DLD1 (cell line): ENCODE data around the gene LRRC27.

Experiments
- in situ Hi-C: cut with HindIII; loops from 2 replicates; pipeline ENCODE4 v1.10.0; 2017; ENCODE audit warnings: low sequenced_read_pairs

The LRRC27 gene

DNA sequence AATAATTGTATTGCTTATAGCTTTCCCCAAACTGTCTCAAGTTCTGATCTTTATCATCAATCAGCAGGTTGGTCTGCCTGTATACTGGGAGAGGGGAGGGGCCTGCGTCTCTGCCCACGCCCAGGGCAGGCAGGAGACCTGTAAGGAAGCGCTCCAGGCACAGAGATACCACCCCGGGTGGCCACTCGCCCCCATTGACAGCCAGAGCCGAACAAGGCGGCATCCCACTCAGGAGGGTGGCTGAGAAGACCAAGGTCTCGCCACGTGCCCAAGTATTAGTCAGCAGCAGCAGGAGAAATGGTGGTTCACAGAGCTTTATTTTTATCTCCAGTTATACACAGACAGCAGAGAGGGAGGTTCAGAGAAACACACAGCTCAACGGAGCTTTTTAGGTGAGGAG, 31.4 kb upstream of the LRRC27 start:
- in situ Hi-C loops: no loop called here

DNA sequence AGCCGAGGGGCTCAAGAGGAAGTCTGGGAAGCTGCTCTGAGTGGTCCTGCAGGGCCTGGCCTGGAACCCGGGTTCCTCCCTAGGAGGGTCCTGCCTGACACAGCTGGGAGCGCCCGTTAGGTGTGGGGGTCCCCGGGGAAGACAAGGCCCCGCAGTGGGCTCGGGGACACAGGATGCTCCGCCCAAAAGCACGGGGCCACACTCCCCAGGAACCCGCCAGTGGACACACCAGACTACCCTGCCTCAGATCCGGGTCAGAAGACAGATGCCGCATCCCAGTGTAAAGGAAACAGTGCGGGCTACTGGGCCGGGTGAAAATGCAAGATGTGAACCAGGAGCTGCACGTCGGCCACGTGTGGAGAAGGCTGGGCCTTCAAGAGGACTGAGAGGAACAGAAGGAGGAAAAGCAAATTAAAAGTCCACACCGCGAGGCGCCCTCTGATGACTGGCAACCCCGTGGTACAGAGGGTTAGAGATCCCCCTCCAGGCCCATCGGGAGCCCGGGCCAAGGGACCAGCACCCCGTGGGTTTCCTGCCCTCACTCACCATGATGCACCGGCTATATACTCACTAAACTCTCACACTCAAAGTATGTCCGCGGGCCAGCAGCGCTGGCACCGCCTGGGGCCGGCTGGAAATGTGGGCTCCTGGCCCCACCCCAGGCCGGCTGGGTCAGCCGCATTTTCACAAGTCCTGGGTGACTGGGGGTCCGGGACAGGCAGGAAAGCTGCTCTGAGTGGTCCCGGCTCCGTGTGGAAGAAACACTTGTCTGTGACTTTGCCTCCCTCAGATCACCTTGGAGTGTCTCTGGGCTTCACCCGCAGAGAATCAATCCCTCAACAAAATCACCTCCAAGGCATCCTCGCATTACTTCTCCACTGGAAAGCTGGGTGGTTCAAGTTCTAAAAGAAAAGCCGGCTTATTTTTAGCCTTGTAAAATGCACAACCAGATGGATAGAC, 30.3 kb upstream of the LRRC27 start:
- in situ Hi-C loops: no loop called here

DNA sequence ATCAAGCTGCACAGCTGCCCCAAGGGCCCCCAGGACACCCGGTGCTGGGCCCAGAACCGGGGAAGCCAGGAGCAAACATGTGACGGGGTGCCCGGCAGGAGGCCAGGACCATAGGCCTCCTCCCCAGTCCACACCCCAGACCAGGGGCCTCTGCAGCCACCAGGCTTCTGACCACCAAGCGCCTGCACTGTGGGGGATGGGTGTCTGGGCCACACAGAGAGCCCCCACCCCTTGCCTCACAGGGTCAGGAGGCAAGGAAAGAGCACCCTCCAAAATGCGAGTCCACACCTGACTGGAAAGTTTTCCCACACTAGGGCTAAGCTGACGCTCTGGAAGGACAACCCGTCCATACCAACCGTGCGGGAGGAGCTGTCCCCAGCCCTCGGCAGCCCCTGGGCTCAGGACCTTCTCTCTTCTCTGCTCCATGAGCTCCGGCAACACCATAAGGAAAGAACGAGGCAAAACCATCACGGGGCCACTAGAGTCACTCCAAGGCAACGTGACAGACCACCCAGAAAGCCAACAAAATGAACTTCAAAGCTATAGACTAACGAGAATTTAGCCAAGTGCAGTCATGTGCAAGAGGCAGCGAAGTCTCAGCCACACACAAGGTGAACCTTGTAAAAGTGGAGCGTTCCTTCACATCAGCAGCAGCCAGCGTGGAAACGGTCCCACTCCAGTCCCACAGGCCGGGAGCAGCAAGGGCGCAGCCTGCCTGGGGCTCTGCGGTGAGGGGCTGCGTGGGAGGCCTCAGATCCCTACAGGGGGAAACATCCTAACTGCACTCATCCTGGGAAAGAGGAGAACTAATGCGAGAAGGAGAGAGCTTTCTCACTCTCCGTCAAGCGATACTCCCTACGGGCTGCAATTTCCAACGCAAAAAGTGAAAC, 29.3 kb upstream of the LRRC27 start:
- in situ Hi-C loops: no loop called here

DNA sequence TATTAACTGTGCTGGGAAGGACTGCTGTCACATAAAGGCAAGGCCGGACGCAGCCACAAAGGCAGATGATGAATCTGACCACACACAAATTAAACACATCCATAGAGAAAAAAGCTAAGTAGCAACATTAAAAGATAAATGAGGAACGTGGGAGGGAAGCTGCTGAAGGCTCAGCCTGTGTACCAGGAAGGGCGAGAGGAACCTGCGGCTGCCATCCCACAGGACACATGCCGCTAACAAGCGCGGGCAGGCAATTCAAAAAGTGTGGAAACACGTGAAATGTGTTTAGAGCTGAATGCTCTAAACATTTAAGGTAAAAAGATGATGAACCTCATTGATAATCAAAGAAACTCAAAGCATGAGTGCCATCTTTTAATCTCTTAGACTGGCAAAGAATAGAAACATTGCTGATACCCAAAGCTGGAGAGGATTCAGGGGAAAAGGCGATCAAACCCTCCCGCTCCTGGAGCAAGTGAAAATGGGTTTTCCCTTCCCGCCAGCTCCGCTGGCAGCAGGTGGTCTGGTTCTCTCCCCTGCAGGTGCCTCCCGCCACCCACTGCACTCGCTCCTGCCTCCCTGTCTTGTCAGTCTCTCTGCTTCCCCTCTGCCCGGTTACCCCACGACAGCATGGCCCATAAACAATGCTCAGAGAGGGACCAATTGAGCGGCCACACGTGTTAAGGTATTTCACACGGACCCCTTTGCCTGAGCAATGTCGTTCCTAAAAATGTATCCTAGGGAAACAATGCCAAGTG, 28.5 kb upstream of the LRRC27 start:
- in situ Hi-C loops: no loop called here

DNA sequence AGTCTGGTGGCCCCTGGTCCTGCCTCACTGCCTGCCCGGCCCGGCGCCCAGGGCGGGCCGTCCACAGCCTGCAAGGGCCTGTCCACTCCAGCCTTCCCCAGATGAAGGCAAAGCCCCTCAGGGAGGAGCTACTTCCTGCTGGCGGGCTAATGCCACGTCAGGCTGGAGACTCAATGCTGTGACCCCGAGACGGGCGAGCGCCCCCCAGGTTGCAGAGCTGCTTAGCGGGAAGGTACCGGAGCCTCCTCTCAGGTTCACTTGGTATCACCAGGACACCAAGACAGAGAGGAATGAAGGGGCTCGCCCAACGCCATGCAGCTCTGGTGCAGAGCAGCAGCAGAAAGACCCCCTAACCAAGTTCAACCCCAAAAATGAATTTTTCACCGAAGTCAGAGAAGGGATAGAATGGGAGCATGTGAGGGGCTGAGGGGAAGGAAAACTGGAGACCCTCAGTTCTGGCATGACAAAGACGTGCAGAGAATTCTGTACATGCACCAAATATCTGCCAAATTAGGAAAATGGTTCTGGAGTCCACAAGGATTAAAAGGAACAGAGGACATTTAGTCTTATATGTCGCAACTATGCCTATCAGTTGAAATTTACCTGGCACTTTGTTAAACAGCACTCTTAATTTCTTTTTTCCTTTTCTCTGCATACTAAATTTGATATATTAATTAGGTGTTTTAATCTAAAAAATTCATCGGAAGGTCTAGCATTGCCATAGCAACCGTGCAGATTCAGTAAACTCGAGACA, 27.1 kb upstream of the LRRC27 start:
- in situ Hi-C loops: no loop called here

DNA sequence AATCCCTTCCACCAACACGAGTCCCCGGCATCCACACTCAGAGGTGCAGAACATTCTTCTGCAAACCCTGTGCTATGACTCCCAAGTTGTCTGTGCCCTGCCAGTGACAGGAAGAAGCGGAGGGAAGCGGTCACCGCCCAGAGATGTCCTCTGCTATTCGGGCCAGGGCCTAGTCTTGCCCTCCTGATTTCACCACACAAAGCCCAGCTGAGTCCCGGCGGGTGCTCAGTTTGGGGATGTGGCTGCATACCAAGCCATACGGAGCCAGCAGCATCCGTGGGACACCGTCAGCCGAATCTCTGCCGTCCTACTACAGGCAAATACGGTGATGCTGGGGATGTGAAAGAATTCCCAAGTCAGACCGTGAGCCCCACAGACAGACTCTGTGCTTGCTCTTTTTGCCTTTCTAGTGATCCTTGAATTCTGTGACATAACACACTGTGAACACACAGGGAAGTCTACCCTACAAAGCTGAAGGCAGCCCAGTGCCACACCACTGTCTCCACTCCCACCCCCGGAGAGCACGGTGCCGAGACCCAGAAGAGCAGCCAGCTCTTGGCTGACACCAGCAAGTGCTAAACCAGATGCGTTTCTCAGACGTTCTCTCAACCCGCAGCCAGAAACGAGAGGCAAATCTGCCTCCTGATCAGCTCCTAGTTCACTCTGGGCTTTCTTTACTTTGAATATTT, 26.2 kb upstream of the LRRC27 start:
- in situ Hi-C loops: no loop called here

DNA sequence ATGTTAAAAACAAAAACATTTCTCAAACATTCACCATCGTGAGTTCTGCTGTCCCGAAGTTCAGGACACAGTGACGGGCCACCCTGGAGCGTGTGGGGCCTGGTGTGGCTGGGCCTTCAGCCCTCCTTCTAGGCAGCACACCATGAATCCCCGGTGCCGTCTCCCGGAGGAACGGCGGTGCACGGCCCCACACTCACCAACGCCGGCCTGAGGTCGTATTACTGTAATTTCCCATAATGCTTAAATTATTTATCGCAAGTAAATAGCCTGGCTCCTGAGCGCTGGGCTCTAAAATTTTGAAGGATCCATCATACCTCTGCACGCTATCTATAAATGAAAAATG, 25.7 kb upstream of the LRRC27 start:
- in situ Hi-C loops: no loop called here

DNA sequence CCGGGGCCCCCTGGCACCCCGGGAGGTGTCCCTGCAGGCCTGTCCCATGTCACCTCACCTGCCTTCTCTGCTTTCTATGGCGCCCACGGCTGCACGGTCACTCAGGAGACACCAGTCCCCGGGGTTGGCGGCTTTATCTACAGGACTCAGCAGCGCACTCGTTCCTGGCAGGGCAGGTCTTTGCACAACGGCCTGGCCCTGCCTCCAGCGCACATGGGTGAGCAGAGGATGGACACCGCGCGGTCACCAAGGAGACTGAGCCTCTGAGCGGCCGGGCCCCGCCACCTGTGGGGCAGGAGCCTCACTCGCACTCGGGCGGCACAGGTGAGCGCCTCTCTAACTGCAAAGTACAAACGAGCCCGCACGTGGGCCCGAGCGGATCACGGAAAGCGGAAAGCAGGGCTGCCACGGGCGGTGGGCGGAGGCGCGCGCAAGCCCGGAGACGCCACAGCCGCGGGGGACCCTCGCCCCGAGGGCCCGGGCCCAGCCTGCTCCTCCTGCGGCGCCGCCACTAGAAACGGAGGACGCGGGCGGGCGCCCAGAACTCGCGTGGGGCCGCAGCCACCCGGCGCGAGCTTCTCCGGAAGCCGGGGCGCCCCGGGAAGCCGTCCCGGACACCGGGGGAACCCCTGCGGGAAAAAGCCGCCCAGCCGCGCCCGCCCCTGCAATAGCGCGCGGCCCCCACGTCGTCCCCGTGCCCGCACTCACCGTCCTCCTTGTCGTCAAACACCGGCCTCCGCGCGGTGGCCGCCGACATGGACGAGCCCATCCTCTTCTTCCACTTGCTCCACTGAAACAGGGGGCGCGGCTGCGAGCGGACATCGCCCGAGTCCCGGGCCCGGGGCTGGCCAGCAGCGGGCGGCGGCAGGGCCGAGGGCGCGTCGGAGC, 24.9 kb upstream of the LRRC27 start:
- in situ Hi-C loops: no loop called here

DNA sequence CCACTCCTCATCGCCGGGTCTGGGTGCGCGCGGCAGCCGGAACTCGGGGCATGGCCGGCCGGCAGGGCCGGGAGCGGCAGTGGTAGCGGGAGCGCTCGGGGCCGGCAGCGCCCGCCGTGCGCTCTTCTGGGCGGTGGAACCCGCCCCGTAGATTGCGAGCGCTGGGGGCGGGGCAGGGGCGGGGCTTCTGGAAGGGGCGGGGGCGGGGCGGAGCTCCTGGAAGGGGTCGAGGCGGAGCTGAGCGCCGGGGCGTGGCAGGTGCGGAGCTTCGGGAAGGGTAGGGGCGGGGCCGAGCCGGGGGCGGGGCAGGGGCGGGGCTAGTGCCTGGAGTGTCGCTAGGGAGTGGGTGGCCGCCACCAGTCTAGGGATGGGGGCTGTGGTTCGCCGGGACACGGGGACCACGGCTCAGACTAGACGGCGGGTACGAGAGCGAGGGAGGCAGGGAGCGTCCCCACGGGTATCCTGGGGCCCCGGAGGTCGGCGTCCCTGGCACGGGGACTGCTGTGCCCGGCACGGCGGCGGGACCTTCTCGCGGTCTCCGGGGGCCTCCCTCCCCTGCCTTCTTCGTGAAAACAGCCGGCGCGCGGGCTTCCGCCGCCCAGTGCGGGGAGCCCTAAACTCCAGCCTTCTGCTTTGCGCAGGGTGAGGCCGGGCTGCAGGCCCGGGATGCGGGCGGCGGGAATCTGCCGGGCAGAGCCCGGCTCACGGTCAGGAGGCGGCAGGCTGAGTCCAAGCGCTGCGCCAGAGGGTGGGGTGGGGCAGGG, 24.0 kb upstream of the LRRC27 start, which contains the start of gene STK32C:
Gene STK32C (minus strand): TSS at position 128 of the 764 bp plus-strand sequence. CDS start 117 bp downstream, at position 11.
- in situ Hi-C loops: no loop called here

DNA sequence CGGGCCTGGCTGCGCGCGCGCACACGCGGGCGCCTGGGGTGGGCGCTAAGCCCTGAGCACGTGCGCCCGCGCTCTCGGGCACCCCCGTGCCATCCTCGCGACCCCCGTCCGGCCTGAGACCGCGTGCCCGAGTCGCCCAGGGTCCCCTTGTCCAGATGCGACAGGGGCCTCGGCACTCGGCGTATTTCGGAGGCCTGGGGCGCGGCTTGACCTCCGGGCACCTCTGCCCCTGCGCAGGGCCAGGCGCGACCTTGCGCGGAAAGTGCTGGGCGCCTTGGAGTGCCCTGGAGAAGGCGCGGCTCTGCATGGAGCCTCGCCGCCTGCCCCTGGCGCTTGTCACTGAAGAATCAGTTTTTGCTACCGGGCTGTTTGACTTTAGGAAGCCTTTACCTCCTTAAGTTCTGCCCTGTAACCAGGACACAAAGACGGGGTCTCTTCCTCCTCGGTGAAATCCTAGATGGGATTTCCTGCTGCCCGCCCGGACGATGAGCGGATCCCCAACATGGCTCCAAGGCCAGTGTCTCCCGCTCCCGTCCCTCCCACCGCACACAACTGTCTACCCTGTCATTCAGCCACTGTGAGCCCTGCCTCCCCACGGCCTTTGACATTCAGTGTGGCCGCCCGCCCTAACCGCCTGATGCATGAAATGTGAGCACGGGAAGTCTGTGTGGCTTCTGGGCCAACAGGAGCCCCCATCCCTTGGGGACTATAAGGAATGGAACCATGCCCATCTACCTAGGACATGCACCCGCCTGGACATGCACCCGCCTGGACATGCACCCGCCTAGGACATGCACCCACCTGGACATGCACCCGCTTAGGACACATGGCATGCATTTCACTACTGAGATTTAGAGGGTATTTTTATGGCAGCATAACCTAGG, 23.2 kb upstream of the LRRC27 start:
- in situ Hi-C loops: no loop called here

DNA sequence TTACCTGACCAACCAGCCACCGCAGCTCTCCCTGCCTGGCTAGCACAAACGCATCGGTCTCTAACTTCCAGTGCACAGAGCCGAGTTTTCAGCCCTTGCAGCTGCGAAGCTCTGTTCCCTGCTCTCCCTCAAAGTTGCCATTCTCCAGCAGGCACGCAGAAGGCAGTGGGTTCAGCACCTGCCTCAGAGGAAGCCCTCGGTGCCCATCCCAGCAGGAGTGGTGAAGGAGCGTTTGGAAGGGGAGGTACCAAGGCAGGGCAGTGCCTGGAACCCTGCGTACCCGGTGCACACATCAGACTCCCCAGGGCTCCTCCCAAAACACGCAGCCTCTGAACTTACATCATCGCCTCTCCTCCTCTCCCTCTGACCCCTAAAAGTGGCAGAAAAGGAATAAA, 22.5 kb upstream of the LRRC27 start:
- in situ Hi-C loops: no loop called here

DNA sequence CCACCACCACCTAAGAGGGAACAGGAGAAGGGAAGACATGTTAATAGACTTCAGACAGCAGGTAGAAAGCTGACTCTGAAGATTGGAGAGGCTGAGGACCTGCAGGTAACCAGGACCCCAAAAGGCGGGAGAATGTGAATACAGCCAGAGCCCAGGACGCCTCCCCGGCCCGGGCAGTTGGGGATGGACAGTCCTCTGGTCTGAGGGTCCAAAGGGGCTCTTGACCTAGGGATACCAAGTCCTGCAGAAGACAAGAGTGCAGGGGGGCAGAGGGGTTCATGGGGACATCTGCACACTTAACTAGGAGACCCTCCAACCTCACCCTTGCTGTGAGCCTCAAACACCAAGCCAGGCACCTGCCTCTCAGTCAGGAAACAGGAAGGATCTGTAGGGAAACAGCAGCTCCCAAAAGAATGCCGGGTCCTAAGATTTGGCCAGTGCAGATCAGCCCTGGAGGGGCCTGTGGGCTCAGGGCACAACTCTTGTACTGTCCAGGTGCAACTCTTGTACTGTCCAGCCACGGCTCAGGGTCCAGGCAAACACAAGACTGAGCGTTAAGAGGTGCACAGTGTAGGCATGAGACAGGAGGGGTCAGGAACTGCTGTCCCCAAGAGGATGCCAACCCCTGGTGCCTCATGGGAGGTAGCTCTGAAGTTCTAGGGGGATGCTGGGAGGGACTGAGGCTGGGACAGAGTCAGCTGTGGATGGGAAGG, 22.0 kb upstream of the LRRC27 start:
- in situ Hi-C loops: no loop called here

DNA sequence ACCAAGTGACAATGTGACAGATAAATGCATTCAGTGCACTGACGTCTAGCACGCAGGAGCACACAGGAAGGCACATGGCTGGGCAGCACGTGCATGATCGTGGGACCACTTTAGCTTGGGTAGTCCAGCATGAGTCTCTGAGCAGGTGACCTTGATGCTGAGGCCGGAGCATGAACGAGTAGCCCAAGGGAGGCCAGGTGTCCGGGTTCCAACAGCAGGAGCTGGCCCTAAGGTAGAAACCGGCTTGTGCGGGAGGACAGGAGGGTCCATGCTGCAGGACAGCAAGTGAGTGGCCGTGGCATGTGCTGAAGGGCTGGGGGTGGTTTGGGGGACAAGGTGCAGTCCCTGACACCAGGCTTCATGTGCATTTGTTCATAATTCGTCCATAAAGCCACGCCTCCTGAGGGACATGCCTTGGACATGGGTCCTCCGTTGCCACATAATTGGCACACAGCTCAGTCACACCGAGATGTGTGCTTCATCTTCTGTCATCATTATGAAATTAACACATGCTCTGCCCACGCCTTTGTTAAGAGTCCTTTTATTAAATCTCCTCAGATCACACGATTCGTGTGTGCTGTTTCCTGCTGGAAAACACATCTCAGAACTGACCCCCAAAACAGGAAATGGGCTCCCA, 21.2 kb upstream of the LRRC27 start:
- in situ Hi-C loops: no loop called here

DNA sequence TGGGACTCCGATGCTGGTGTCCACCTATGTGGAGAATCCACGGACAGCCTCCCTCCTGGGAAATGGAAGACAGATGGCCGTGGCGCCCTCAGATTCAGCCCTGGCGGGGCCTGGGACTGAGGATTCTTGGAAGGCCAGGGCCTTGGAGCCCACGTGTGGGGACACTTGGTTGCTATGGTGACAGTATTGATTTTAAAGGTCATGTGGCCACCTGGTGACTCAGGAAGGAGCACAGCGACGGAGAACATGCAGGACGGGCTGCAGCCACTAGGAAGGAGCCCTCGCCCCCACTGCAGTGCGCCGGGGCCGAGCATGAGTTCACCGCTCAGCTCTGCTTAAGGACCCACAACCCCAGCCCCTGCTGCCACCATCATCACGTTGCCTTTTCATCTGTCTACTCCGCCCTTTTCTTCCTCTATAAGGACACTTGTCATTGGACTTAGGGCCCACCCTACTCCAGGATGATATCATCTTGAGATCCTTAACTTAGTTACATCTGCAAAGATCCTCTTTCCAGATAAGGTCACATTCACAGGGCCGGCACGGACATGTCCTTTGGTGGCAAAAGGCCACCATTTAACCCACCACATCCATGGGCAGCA, 20.6 kb upstream of the LRRC27 start:
- in situ Hi-C loops: no loop called here

DNA sequence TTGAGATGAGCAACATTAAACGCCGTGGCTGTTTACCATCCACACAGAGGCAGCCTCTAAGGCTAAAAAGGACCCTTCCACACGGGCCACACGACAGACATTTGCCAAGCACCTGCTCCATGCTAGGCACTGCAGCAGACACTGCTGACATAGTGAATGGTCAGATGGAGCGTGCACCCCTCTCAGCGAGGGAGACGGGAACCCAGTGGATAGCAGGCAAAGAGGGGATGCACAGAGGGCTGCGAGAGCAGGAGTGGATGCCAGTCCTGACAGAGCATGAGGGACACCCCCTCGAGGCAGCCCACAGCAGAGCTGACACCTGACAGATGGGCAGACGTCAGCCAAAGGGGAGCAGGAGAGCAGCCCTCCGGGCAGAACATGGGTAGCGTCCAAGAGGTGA, 18.7 kb upstream of the LRRC27 start:
- in situ Hi-C loops: no loop called here

DNA sequence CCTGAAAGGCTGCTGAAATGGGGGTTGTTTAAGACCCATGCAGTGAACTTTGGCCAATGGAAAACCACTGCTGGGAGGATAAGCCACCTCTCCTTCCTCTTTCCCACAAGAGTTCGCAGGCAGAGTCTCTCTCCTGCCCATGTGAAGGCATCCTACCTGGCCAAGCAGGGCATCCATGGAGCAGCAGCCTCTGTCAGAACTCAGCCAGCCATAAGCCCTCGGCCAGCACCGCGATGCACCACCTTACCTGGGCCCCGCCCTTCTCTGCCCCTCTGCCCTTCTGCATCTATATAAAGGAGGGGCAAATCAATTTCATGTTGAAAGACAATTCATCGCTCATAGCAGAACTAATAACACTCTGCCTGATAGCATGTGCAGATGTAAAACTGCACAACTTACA, 18.1 kb upstream of the LRRC27 start:
- in situ Hi-C loops: no loop called here
